HG02938 (cell line): ENCODE data around the gene KDM5C.
A peak's percentile ranks its signal among the peaks of the same experiment; 100 is the strongest.
"Not testable (repeated sequence)": the region's sequence is repeated elsewhere in the genome, so short reads cannot be mapped to it uniquely, and the experiment has no call there.

ENCODE experiments used
- ATAC-seq: cut with Tn5 transposase; IDR thresholded peaks from one replicate; pipeline ENCODE4 v1.9.1; 2021; ENCODE audit warnings: mild to moderate bottlenecking, moderate library complexity; ENCODE audit not compliant: unreplicated experiment

The KDM5C gene

GRCh38 chrX:53194308-53194707 lies 30.7 kb downstream of the KDM5C start:
- ATAC-seq = no peak

- no peak for ATAC-seq
Measured at GRCh38 chrX:53193093-53193492, 31.9 kb downstream of the KDM5C start.

GRCh38 chrX:53190363-53190960 lies 34.5 kb downstream of the KDM5C start:
- ATAC-seq = no peak

GRCh38 chrX:53188763-53189162 lies 36.2 kb downstream of the KDM5C start:
- ATAC-seq = peak; percentile 76

GRCh38 chrX:53186351-53186750 lies 38.7 kb downstream of the KDM5C start:
- no peak for ATAC-seq

GRCh38 chrX:53184836-53185235 lies 40.2 kb downstream of the KDM5C start:
- ATAC-seq = no peak

- ATAC-seq = no peak
Measured at GRCh38 chrX:53171356-53171755, 53.7 kb downstream of the KDM5C start.

GRCh38 chrX:53166103-53166502 lies 58.9 kb downstream of the KDM5C start:
- ATAC-seq = no peak

- not testable (repeated sequence) for ATAC-seq
Measured at GRCh38 chrX:53164566-53164965, 60.4 kb downstream of the KDM5C start.

GRCh38 chrX:53163436-53163835 lies 61.6 kb downstream of the KDM5C start:
- ATAC-seq = no peak

- ATAC-seq = no peak
Measured at GRCh38 chrX:53160297-53160983, 64.6 kb downstream of the KDM5C start.

- ATAC-seq = no peak
Measured at GRCh38 chrX:53159184-53159583, 65.8 kb downstream of the KDM5C start.

- no peak for ATAC-seq
Measured at GRCh38 chrX:53156207-53156596, 68.8 kb downstream of the KDM5C start.

- ATAC-seq = no peak
Measured at GRCh38 chrX:53155512-53156206, 69.3 kb downstream of the KDM5C start.

- ATAC-seq = no peak
Measured at GRCh38 chrX:53153581-53153980, 71.4 kb downstream of the KDM5C start.
